HCT116 (cell line): ENCODE results near the gene BLOC1S3. TPM values are rescaled to one million over a fixed set of nuclear protein-coding genes. Genes with fewer than 3 reads are reported as not detected.

Experiments
- ATAC-seq: fragments of 200-7000 bp; cut with Tn5 transposase; 2 replicates; pipeline ENCODE4 v1.9.1; 2020; ENCODE audit warnings: mild to moderate bottlenecking, moderate library complexity
- BruUV-seq: library from RNA; stranded (reverse); fragments of 400-500 nt; replicated peaks from 2 replicates; lab custom pipeline; 2021; lab: Mats Ljungman, UMichigan
- CTCF ChIA-PET: fragments of 300-600 bp; sonication (Branson Sonifier 250); formaldehyde crosslinking; loops from one replicate; lab custom pipeline; 2021; ENCODE audit warnings: antibody characterized with exemption; lab: Charles Lee
- POLR2A ChIA-PET: fragments of 300-600, 350-600 bp; sonication (Branson Sonifier 250); formaldehyde crosslinking; loops from one replicate; lab custom pipeline; 2021; ENCODE audit warnings: antibody characterized with exemption; lab: Charles Lee
- RAD21 ChIA-PET, 2 experiments: fragments of 300-600 bp; sonication (Branson Sonifier 250); formaldehyde crosslinking; loops; one replicate each; lab custom pipeline; 2023; ENCODE audit warnings: low total read pairs in 2 of 2; ENCODE audit not compliant: uncharacterized antibody in 2 of 2, unreplicated experiment in 2 of 2, low non-redundant PET in 1 of 2; lab: Charles Lee
- DNase-seq: peaks from one replicate; pipeline ENCODE4 v3.0.0-alpha.2; 2010; ENCODE audit warnings: low read depth, low spot score
- H2AFZ ChIP-seq: fragments of 200-600 bp; shearing (Covaris generic), sonication (generic); 2 replicates; pipeline ENCODE4 v1.6.1; 2017; ENCODE audit warnings: low read depth, mixed run types, mixed read lengths, antibody characterized with exemption, low read length; ENCODE audit not compliant: poor library complexity, severe bottlenecking
- H3K27ac ChIP-seq: 2 replicates; pipeline ENCODE4 v1.5.1; 2012; ENCODE audit warnings: low read depth, low read length
- H3K27me3 ChIP-seq: fragments of 200-600 bp; sonication (generic); 2 replicates; pipeline ENCODE4 v1.6.1; 2016; ENCODE audit warnings: mixed run types, low read length, mixed read lengths; ENCODE audit not compliant: insufficient read depth
- H3K36me3 ChIP-seq, 2 experiments: fragments of 200-500 bp in 1 of 2; fragments of 200-600 bp in 1 of 2; sonication (Bioruptor generic) in 1 of 2; sonication (generic) in 1 of 2; 2 replicates each; pipeline versions ENCODE4 v1.5.1 to v1.6.1; 2014 to 2016; ENCODE audit warnings: low read length in 2 of 2, inconsistent platforms in 1 of 2, mixed read lengths in 1 of 2, mixed run types in 1 of 2; ENCODE audit not compliant: insufficient read depth in 2 of 2, control insufficient read depth in 1 of 2
- H3K4me1 ChIP-seq, 2 experiments: fragments of 200-600 bp in 1 of 2; sonication (generic) in 1 of 2; 2 replicates each; pipeline versions ENCODE4 v1.5.1 to v1.6.1; 2012 to 2017; ENCODE audit warnings: low read length in 2 of 2, inconsistent platforms in 1 of 2, mild to moderate bottlenecking in 1 of 2, mixed read lengths in 1 of 2, mixed run types in 1 of 2, moderate library complexity in 1 of 2; ENCODE audit not compliant: insufficient read depth in 2 of 2, control insufficient read depth in 1 of 2
- H3K4me2 ChIP-seq: fragments of 200-600 bp; sonication (generic); 2 replicates; pipeline ENCODE4 v1.6.1; 2017; ENCODE audit warnings: mixed run types, low read length, mixed read lengths
- H3K4me3 ChIP-seq, 2 experiments: fragments of 200-600 bp in 1 of 2; sonication (generic) in 1 of 2; replicated peaks in 1 of 2; 2 replicates each; pipeline ENCODE4 v1.5.1; 2011 to 2016; ENCODE audit warnings: low read length in 2 of 2, control low read depth in 1 of 2, low read depth in 1 of 2, mild to moderate bottlenecking in 1 of 2, mixed read lengths in 1 of 2, mixed run types in 1 of 2
- H3K79me2 ChIP-seq: fragments of 200-600 bp; sonication (generic); 2 replicates; pipeline ENCODE4 v1.6.1; 2017; ENCODE audit warnings: mild to moderate bottlenecking, mixed run types, low read length, moderate library complexity, mixed read lengths; ENCODE audit not compliant: insufficient read depth
- H3K9ac ChIP-seq: fragments of 200-600 bp; sonication (generic); 2 replicates; pipeline ENCODE4 v1.6.1; 2016; ENCODE audit warnings: low read length, mixed read lengths
- H3K9me2 ChIP-seq: fragments of 200-600 bp; sonication (generic), shearing (Covaris generic); 2 replicates; pipeline ENCODE4 v1.6.1; 2017; ENCODE audit warnings: mixed run types, mild to moderate bottlenecking, moderate library complexity; ENCODE audit not compliant: insufficient read depth
- H3K9me3 ChIP-seq, 2 experiments: fragments of 200-500 bp in 1 of 2; fragments of 200-600 bp in 1 of 2; sonication (Bioruptor generic) in 1 of 2; sonication (generic) in 1 of 2; 2 replicates each; pipeline ENCODE4 v1.6.1; 2014 to 2017; ENCODE audit warnings: low read length in 2 of 2, mixed read lengths in 2 of 2, inconsistent platforms in 1 of 2, low read depth in 1 of 2, mild to moderate bottlenecking in 1 of 2, mixed run types in 1 of 2, moderate library complexity in 1 of 2; ENCODE audit not compliant: control insufficient read depth in 1 of 2, insufficient read depth in 1 of 2
- H4K20me1 ChIP-seq: fragments of 200-600 bp; sonication (generic), shearing (Covaris generic); 2 replicates; pipeline ENCODE4 v1.6.1; 2017; ENCODE audit warnings: mixed run types, mild to moderate bottlenecking, moderate library complexity; ENCODE audit not compliant: insufficient read depth
- ATF3 ChIP-seq: IDR thresholded peaks from 2 replicates; pipeline ENCODE4 v1.6.1; 2012
- CBX3 ChIP-seq: IDR thresholded peaks from 2 replicates; pipeline ENCODE4 v1.6.1; 2012; ENCODE audit warnings: low read depth
- CTCF ChIP-seq, 3 experiments: fragments of 200-600 bp in 1 of 3; sonication (generic) in 1 of 3; IDR thresholded peaks in 2 of 3; conservative IDR thresholded peaks in 1 of 3; 2 replicates each; pipeline ENCODE4 v1.5.1; 2012 to 2017; ENCODE audit warnings: low read depth in 2 of 3, low read length in 2 of 3, antibody characterized with exemption in 1 of 3, borderline replicate concordance in 1 of 3, control low read depth in 1 of 3, mild to moderate bottlenecking in 1 of 3, mixed read lengths in 1 of 3, mixed run types in 1 of 3, moderate library complexity in 1 of 3; ENCODE audit not compliant: insufficient read depth in 1 of 3
- EGR1 ChIP-seq: IDR thresholded peaks from 2 replicates; pipeline ENCODE4 v1.6.1; 2012; ENCODE audit warnings: low read depth
- ELF1 ChIP-seq: IDR thresholded peaks from 2 replicates; pipeline ENCODE4 v1.6.1; 2012; ENCODE audit warnings: low read depth, borderline replicate concordance
- EZH2 ChIP-seq: fragments of 200-600 bp; sonication (generic); IDR thresholded peaks from 2 replicates; pipeline ENCODE4 v1.6.1; 2017; ENCODE audit warnings: antibody characterized with exemption, mixed run types
- MAX ChIP-seq: IDR thresholded peaks from 2 replicates; pipeline ENCODE4 v1.6.1; 2012
- POLR2A ChIP-seq: IDR thresholded peaks from 2 replicates; pipeline ENCODE4 v1.7.0; 2011; ENCODE audit warnings: borderline replicate concordance; ENCODE audit not compliant: insufficient read depth, insufficient read length; ENCODE audit errors: extremely low read depth
- POLR2AphosphoS5 ChIP-seq: IDR thresholded peaks from 2 replicates; pipeline ENCODE4 v1.6.1; 2011; ENCODE audit warnings: mild to moderate bottlenecking, low read depth, low read length, moderate library complexity
- RAD21 ChIP-seq: IDR thresholded peaks from 2 replicates; pipeline ENCODE4 v1.6.1; 2012; ENCODE audit warnings: low read depth, mild to moderate bottlenecking
- SP1 ChIP-seq: IDR thresholded peaks from 2 replicates; pipeline ENCODE4 v1.6.1; 2012; ENCODE audit warnings: low read depth
- SRF ChIP-seq: IDR thresholded peaks from 2 replicates; pipeline ENCODE4 v1.6.1; 2012; ENCODE audit warnings: low read depth
- YY1 ChIP-seq: IDR thresholded peaks from 2 replicates; pipeline ENCODE4 v1.6.1; 2011; ENCODE audit warnings: low read length, low read depth, moderate library complexity, mild to moderate bottlenecking; ENCODE audit not compliant: insufficient replicate concordance; ENCODE audit errors: extremely low read depth
- ZBTB33 ChIP-seq: IDR thresholded peaks from 2 replicates; pipeline ENCODE4 v1.6.1; 2011; ENCODE audit warnings: mild to moderate bottlenecking, low read length, moderate library complexity; ENCODE audit not compliant: insufficient replicate concordance; ENCODE audit errors: extremely low read depth
- ZFX ChIP-seq: fragments of 450-650 bp; IDR thresholded peaks from 2 replicates; pipeline ENCODE4 v1.6.1; 2017
- ZNF274 ChIP-seq: fragments of 200-500 bp; sonication (Bioruptor generic); IDR thresholded peaks from 2 replicates; pipeline ENCODE4 v1.6.1; 2014; ENCODE audit warnings: mild to moderate bottlenecking, low read depth, low read length, inconsistent platforms
- intact Hi-C: fragments of 100-400 bp; cut with micrococcal nuclease; formaldehyde crosslinking; loops from 2 replicates; pipeline ENCODE4 v1.10.0; 2022
- total RNA-seq: library from RNA; stranded (reverse); gene quantifications from one replicate; pipeline ENCODE4 v1.2.1, GENCODE V29; 2021; ENCODE audit not compliant: unreplicated experiment

The BLOC1S3 gene
- total RNA-seq, 1 experiment from 2014 or later: 12.2 TPM

GRCh38 chr19:45147835-45148676 is 30.5 kb upstream of the BLOC1S3 start:
- POLR2A ChIA-PET: no interaction called here
- H2AFZ ChIP-seq: no peak overlapping the region
- H3K4me1 ChIP-seq: peaks cover 11 to 25% of the 10 kb centered on the region in 2 experiments
- RAD21 ChIA-PET: no interaction called here
- H3K36me3 ChIP-seq: no peaks in the 10 kb centered on the region
- H3K27me3 ChIP-seq: no peaks in the 10 kb centered on the region
- intact Hi-C loops: no loop called here
- no peak overlapping the region for H3K27ac ChIP-seq
- H4K20me1 ChIP-seq: no peaks in the 10 kb centered on the region
- TF ChIP-seq MAX (no peak), ATF3 (no peak), CBX3 (no peak), ZNF274 (no peak), POLR2AphosphoS5 (no peak), POLR2A (no peak), EZH2 (no peak), ZFX (no peak), ELF1 (no peak), RAD21 (no peak), ZBTB33 (no peak), CTCF (IDR thresholded peaks at IDR 0.05 in 2 of 3, conservative IDR thresholded peaks at IDR 0.05 in 1 of 3; ENCODE audit: borderline replicate concordance in 1 of 3, insufficient read depth in 1 of 3, low read depth in 2 of 3, low read length in 2 of 3) (no peak; a peak in 1 of 6 replicates), EGR1 (no peak), SRF (no peak), SP1 (no peak), YY1 (no peak)
- TF ChIP-seq, all 23 proteins: peak for 0
- CTCF ChIA-PET: interaction anchor here (1.0 kb wide), 2 partner anchors 16 to 30 kb away, joined by 3 read pairs; partner anchors contain the start of genes BLOC1S3 and TRAPPC6A
- Histone ChIP-seq H3K9me2 (no peaks in the 10 kb centered on the region), H3K4me2 (no peak overlapping the region), H3K9me3 (no peaks in the 10 kb centered on the region), H3K79me2 (no peaks in the 10 kb centered on the region), H3K4me3 (no peak overlapping the region), H3K9ac (no peak overlapping the region)
- DNase-seq: no peak
- no TSS peak for BruUV-seq
- ATAC-seq: no peak
